ENCODE data around the gene ASTN2.

ASTN2 gene

DNA sequence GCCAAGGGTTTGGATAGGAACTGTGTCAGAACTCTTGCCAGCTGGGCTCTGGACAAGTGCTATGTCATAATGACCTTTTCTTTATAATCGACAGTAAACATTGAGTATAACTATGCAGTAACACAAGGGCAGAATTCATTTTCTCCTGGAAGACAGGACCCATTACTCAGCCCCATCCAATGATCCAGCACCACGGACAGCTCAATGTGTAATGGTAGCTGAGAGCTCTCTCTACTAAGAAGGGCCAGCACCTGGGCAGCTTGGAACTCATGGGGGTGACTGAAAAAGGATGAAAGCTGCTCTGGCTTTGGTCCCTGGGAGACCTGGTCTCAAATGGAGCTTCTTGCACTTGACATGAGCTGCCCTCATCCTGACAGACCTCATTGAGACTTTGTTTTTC, 380.0 kb downstream of the ASTN2 start:
- peak; percentile 31 for DNase-seq (ENCODE audit: low read depth)
- TF ChIP-seq, protein P1, sequence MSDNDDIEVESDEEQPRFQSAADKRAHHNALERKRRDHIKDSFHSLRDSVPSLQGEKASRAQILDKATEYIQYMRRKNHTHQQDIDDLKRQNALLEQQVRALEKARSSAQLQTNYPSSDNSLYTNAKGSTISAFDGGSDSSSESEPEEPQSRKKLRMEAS (IDR thresholded peaks at IDR 0.05; ENCODE audit: low read depth, low read length): no peak
- TF ChIP-seq, protein P2, sequence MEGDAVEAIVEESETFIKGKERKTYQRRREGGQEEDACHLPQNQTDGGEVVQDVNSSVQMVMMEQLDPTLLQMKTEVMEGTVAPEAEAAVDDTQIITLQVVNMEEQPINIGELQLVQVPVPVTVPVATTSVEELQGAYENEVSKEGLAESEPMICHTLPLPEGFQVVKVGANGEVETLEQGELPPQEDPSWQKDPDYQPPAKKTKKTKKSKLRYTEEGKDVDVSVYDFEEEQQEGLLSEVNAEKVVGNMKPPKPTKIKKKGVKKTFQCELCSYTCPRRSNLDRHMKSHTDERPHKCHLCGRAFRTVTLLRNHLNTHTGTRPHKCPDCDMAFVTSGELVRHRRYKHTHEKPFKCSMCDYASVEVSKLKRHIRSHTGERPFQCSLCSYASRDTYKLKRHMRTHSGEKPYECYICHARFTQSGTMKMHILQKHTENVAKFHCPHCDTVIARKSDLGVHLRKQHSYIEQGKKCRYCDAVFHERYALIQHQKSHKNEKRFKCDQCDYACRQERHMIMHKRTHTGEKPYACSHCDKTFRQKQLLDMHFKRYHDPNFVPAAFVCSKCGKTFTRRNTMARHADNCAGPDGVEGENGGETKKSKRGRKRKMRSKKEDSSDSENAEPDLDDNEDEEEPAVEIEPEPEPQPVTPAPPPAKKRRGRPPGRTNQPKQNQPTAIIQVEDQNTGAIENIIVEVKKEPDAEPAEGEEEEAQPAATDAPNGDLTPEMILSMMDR (IDR thresholded peaks at IDR 0.05; ENCODE audit: low read depth, low read length): no peak
- TF ChIP-seq MYC (IDR thresholded peaks at IDR 0.05; ENCODE audit: low read depth, low read length): no peak
- TF ChIP-seq POLR2A (IDR thresholded peaks at IDR 0.05; ENCODE audit: extremely low read depth, insufficient read length): no peak
- no peak overlapping the region for H3K4me3 ChIP-seq (ENCODE audit: low read depth, low read length)

- DNase-seq (ENCODE audit: low read depth): no peak
- no peak overlapping the region for H3K4me3 ChIP-seq (ENCODE audit: low read depth, low read length)
- TF ChIP-seq, protein P1 (IDR thresholded peaks at IDR 0.05; ENCODE audit: low read depth, low read length): no peak
- no peak for TF ChIP-seq MYC (IDR thresholded peaks at IDR 0.05; ENCODE audit: low read depth, low read length)
- TF ChIP-seq POLR2A (IDR thresholded peaks at IDR 0.05; ENCODE audit: extremely low read depth, insufficient read length): no peak
Observed at GRCh38 chr9:117030254-117030768, 384.5 kb downstream of the ASTN2 start.

- TF ChIP-seq, protein P1 (IDR thresholded peaks at IDR 0.05; ENCODE audit: low read depth, low read length): no peak
- TF ChIP-seq POLR2A (IDR thresholded peaks at IDR 0.05; ENCODE audit: extremely low read depth, insufficient read length) (no peak), MYC (IDR thresholded peaks at IDR 0.05; ENCODE audit: low read depth, low read length) (no peak)
- TF ChIP-seq, protein P2 (IDR thresholded peaks at IDR 0.05; ENCODE audit: low read depth, low read length): no peak
- no peak for DNase-seq (ENCODE audit: low read depth)
- H3K4me3 ChIP-seq (ENCODE audit: low read depth, low read length): no peak overlapping the region
Observed at GRCh38 chr9:117029341-117029740, 385.5 kb downstream of the ASTN2 start.

DNA sequence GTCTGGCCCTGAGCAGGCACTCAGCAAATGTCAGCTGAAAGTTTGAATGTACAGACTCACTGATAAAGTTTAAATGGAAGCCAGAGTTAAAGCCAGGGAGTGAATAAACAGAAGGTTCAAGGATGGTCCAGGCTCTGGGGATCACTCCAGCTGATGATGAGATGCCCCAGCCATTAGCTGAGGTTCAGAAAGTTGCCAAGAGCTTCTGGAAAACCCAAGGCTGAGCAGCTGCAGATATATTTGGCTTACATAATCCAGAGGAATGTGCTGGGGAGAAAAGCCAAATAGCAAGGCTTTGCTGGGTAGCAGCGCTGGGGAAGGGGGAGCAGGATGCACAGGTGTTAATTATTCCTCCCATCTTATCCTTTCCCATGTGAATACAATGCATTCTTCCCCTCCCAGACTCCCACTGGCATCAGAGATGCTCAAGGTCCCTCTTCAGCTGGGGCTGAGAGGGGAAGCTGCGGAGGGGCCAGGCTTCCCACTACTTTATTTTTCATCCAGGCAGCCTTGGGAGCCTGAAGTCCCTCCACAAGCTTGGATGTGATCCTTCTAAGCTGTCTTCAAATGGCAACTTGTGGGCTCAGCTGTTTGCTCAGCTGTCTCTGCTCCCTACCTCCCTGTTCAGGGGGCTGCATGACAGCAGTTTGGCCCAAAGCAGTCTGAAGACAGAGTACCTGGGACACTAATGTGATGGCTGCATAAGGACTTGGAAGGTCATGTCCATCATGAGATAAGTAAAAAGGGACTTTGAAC, 386.6 kb downstream of the ASTN2 start:
- TF ChIP-seq, protein P2 (IDR thresholded peaks at IDR 0.05; ENCODE audit: low read depth, low read length): no peak
- TF ChIP-seq MYC (IDR thresholded peaks at IDR 0.05; ENCODE audit: low read depth, low read length) (no peak), POLR2A (IDR thresholded peaks at IDR 0.05; ENCODE audit: extremely low read depth, insufficient read length) (no peak)
- TF ChIP-seq, protein P1 (IDR thresholded peaks at IDR 0.05; ENCODE audit: low read depth, low read length): no peak
- no peak for DNase-seq (ENCODE audit: low read depth)
- H3K4me3 ChIP-seq (ENCODE audit: low read depth, low read length): no peak overlapping the region

DNA sequence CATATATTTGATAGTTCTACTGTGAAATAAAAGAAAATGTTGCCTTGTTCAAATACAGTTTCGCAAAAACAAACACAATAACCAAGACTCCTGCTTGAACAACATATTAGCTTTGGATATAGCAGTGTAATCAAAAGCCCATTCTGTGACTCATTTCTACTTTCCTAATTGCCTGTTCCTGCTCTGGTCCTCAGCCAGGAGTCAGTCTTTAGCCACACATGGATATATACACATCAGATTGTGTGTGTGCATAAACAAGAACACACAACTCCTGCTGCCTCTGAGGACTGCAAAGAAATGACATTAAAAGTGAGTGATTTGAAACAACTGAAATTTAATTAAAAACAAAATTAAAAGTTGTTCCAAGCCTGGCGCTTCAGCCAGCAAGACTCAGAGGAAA, 393.0 kb downstream of the ASTN2 start:
- no peak for DNase-seq (ENCODE audit: low read depth)
- no peak overlapping the region for H3K4me3 ChIP-seq (ENCODE audit: low read depth, low read length)
- TF ChIP-seq, protein P1 (IDR thresholded peaks at IDR 0.05; ENCODE audit: low read depth, low read length): no peak
- TF ChIP-seq POLR2A (IDR thresholded peaks at IDR 0.05; ENCODE audit: extremely low read depth, insufficient read length) (no peak), MYC (IDR thresholded peaks at IDR 0.05; ENCODE audit: low read depth, low read length) (no peak)
- TF ChIP-seq, protein P2 (IDR thresholded peaks at IDR 0.05; ENCODE audit: low read depth, low read length): no peak

DNA sequence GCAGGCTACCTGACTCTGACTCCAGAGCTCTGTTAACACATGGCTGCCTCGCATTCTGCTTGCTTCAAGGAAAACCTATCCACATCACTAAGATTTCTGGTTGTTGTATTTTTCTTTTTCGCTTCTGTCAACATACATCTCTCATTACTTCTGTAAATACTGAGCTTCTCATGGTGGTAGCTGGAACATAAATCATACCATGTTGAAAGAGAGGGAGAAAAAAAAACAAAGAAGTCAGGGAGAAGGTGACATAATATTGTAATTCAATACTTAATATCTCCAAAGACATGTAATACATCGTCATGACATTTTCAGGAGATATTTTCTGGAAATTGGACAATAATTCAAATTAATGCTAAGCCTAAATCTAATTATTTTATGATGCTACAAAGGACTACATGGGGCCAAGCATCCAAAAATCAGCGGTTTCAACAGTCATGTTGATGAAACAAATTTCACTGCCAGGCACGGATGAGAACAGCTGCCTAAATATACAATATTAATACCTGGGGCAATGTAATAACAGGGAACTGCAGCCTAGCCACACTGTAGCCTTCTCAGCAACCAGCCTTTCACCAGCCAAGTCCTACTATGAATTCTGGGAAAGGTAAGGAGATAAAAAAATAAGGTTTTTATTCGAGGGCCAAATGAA, 395.8 kb downstream of the ASTN2 start:
- no peak for TF ChIP-seq MYC (IDR thresholded peaks at IDR 0.05; ENCODE audit: low read depth, low read length)
- TF ChIP-seq, protein P1 (IDR thresholded peaks at IDR 0.05; ENCODE audit: low read depth, low read length): no peak
- TF ChIP-seq, protein P2 (IDR thresholded peaks at IDR 0.05; ENCODE audit: low read depth, low read length): no peak
- DNase-seq (ENCODE audit: low read depth): no peak
- H3K4me3 ChIP-seq (ENCODE audit: low read depth, low read length): no peak overlapping the region
